OCI-LY3 (cell line): ENCODE data around the gene SURF4.
"Not testable (repeated sequence)": the region's sequence is repeated elsewhere in the genome, so short reads cannot be mapped to it uniquely, and the experiment has no call there.

Source experiments
- H2AFZ ChIP-seq: fragments of 200-600, 300-600 bp; shearing (Covaris generic); 2 replicates; pipeline ENCODE4 v1.6.0; 2014; ENCODE audit warnings: antibody characterized with exemption, low read depth, low read length
- H3K27ac ChIP-seq: fragments of 200-600, 300-600 bp; sonication (generic); 2 replicates; pipeline ENCODE4 v1.5.1; 2014; ENCODE audit warnings: mild to moderate bottlenecking, low read length, moderate library complexity, mixed read lengths
- H3K27me3 ChIP-seq: fragments of 200-600, 300-600 bp; sonication (generic); 2 replicates; pipeline ENCODE4 v1.6.1; 2014; ENCODE audit warnings: low read depth, low read length, mixed read lengths
- H3K36me3 ChIP-seq: fragments of 200-600, 300-600 bp; sonication (generic); replicated peaks from 2 replicates; pipeline ENCODE3; 2014; ENCODE audit warnings: low read depth, low read length, mixed read lengths
- H3K4me1 ChIP-seq: fragments of 300-600, 200-600 bp; sonication (generic); 2 replicates; pipeline ENCODE4 v1.6.1; 2014; ENCODE audit warnings: low read length, mixed read lengths
- H3K4me2 ChIP-seq: fragments of 200-600, 300-600 bp; sonication (generic); 2 replicates; pipeline ENCODE4 v1.6.1; 2014; ENCODE audit warnings: low read length, mixed read lengths
- H3K4me3 ChIP-seq: fragments of 300-600, 200-600 bp; sonication (generic); 2 replicates; pipeline ENCODE4 v1.5.1; 2014; ENCODE audit warnings: antibody characterized with exemption, mild to moderate bottlenecking, low read length, moderate library complexity
- H3K79me2 ChIP-seq: fragments of 300-600, 200-600 bp; shearing (Covaris generic); 2 replicates; pipeline ENCODE4 v1.6.1; 2014; ENCODE audit warnings: mild to moderate bottlenecking, low read length, mixed read lengths
- H3K9ac ChIP-seq: fragments of 300-600, 200-600 bp; shearing (Covaris generic); 2 replicates; pipeline ENCODE4 v1.6.0; 2014; ENCODE audit warnings: mild to moderate bottlenecking, low read length, moderate library complexity
- H3K9me3 ChIP-seq: fragments of 200-600, 300-600 bp; shearing (Covaris generic); 2 replicates; pipeline ENCODE4 v1.6.1; 2014; ENCODE audit warnings: low read length, mixed read lengths; ENCODE audit not compliant: insufficient read depth
- H4K20me1 ChIP-seq: fragments of 200-600, 300-600 bp; sonication (generic); 2 replicates; pipeline ENCODE4 v1.6.1; 2016; ENCODE audit warnings: low read length, mixed read lengths; ENCODE audit not compliant: insufficient read depth
- CTCF ChIP-seq: fragments of 200-600, 300-600 bp; sonication (generic); IDR thresholded peaks from 2 replicates; pipeline ENCODE4 v1.5.1; 2014; ENCODE audit warnings: antibody characterized with exemption, low read length, low read depth
- EZH2phosphoT487 ChIP-seq: fragments of 200-600 bp; shearing (Covaris generic); IDR thresholded peaks from 2 replicates; pipeline ENCODE4 v1.6.1; 2018; ENCODE audit warnings: antibody characterized with exemption, mixed run types, low read depth

The SURF4 gene

GRCh38 chr9:133335924-133336811 is 39.7 kb downstream of the SURF4 start, which contains the start of gene SURF6:
Gene SURF6 (minus strand): TSS chr9:133336188. CDS start chr9:133336132, 56 bp downstream.
- Histone ChIP-seq H3K4me3 (peak within 1 kb of the TSS; percentile 96), H3K9ac (peak within 1 kb of the TSS; percentile 89), H4K20me1 (peaks cover under 1% of the 10 kb centered on the region; the same call in 1 of the 2 replicates), H3K4me1 (peaks cover 15% of the 10 kb centered on the region), H3K27me3 (no peaks in the 10 kb centered on the region), H3K36me3 (peaks cover 46% of the 10 kb centered on the region), H3K79me2 (peaks cover 30% of the 10 kb centered on the region), H2AFZ (peak within 1 kb of the TSS; percentile 71; the same call in 1 of the 2 replicates), H3K4me2 (peak within 1 kb of the TSS; percentile 84), H3K27ac (peak within 1 kb of the TSS; percentile 69), H3K9me3 (no peaks in the 10 kb centered on the region)
- TF ChIP-seq CTCF, result no peak
- TF ChIP-seq EZH2phosphoT487, result no peak

DNA sequence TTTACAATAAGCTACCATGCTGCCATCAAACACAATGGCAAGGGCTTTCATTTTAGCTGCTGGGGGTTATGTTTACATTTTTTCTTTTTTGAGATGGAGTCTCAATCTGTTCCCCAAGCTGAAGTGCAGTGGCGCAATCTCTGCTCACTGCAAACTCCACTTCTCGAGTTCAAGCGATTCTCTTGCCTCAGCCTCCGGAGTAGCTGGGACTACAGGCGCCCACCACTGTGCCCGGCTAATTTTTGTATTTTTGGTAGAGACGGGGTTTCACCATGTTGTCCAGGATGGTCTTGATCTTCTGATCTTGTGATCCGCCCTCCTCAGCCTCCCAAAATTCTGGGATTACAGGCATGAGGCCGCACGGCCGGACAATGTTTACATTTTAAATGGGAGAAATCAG is 41.0 kb downstream of the SURF4 start:
- Histone ChIP-seq H3K4me1 (peaks cover 15% of the 10 kb centered on the region), H3K79me2 (peaks cover 30% of the 10 kb centered on the region), H3K36me3 (peaks cover 45% of the 10 kb centered on the region), H3K4me3 (peak overlapping the region; percentile 96), H3K4me2 (peak overlapping the region; percentile 75), H3K9ac (peak overlapping the region; percentile 89)
- not testable (repeated sequence) for H2AFZ ChIP-seq, H4K20me1 ChIP-seq, H3K9me3 ChIP-seq, H3K27ac ChIP-seq, H3K27me3 ChIP-seq

DNA sequence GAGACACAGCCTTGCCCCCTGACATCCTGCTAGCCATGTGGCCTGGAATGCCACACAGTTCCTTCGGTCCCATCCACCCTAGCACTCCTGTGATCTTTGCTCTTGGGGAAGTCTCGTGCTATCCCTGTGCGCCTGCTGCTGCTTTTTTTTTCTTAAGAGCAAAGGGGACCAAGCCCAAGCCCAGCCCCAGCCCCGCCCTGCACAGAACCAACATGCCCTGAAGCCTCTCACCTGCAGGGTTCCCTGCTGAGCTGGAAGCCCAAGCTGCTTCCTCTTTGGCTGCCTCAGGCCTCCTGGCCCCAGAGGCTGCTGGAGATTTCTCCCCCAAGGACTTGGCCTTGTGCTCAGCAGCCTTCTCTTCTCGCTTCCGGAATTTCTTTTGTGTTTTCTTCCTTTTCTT is 41.7 kb downstream of the SURF4 start:
- H3K9ac ChIP-seq, result no peak overlapping the region
- H3K4me3 ChIP-seq, result no peak overlapping the region
- peaks cover 15% of the 10 kb centered on the region for H3K4me1 ChIP-seq

DNA sequence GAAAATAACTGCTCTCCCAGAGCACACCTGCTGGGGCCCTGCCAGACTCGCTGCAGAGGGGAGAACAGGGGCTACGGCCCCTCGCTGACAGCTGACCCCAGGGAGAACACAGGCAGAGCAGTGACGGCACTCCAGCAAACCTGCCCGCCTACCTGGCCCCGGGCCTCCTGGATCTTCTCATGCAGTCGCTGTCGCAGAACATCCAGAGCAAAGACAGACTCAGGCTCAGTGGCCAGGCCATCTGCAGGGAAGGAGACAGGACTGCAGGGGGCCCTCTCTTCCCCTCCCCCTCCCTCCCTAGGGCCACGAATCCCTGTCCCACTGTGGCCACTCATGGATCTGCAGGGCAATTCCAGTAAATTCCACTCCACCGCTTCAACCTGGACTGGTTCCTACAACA is 42.3 kb downstream of the SURF4 start:
- Histone ChIP-seq H3K36me3 (peaks cover 44% of the 10 kb centered on the region), H3K9ac (no peak overlapping the region), H3K9me3 (no peaks in the 10 kb centered on the region), H3K4me1 (peaks cover 15% of the 10 kb centered on the region), H4K20me1 (peaks cover 6% of the 10 kb centered on the region; the same call in 1 of the 2 replicates), H3K27ac (no peak overlapping the region), H3K4me2 (no peak overlapping the region), H3K27me3 (no peaks in the 10 kb centered on the region), H3K4me3 (no peak overlapping the region), H3K79me2 (peaks cover 30% of the 10 kb centered on the region), H2AFZ (no peak overlapping the region)
- no peak for TF ChIP-seq CTCF
- no peak for TF ChIP-seq EZH2phosphoT487

More for the DNA sequence above, 41.7 kb downstream of the SURF4 start:
- Histone ChIP-seq H3K9me3 (no peaks in the 10 kb centered on the region), H4K20me1 (peaks cover 6% of the 10 kb centered on the region; the same call in 1 of the 2 replicates), H3K27ac (no peak overlapping the region), H3K36me3 (peaks cover 44% of the 10 kb centered on the region), H3K79me2 (peaks cover 30% of the 10 kb centered on the region), H2AFZ (no peak overlapping the region), H3K27me3 (no peaks in the 10 kb centered on the region), H3K4me2 (no peak overlapping the region)
- TF ChIP-seq EZH2phosphoT487 (no peak), CTCF (no peak)
